Activated CD4-positive, alpha-beta T cell treated with anti-CD3 and anti-CD28 coated beads, Interleukin-2, amount 50 U/mL, for 48 hours (primary cell): ENCODE results near the gene TCTN3.

ENCODE experiments used
- DNase-seq, 2 experiments: peaks; one replicate each; pipeline ENCODE4 v3.0.0-alpha.2; 2020

The TCTN3 gene

DNA sequence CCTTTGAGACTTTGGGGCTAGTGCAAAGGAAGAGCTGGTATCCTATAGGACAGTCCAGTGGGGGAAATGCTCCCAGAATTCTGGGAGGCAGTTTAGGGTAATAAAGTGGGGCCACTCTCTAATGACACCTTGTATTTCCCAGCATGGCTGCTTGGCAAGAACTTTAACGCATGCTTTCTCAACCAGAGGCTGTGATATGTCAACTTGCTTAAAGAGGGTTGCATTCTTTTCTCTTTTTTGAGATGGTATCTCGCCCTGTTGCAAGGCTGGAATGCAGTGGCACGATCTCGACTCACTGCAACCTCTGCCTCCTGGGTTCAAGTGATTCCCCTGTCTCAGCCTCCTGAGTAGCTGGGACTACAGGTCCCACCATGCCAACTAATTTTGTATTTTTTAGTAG lies 75.6 kb downstream of the TCTN3 start:
- no peak for DNase-seq

GRCh38 chr10:95616446-95616845 lies 77.3 kb downstream of the TCTN3 start:
- DNase-seq: no peak
